HCT116 (cell line): ENCODE results near the gene MRTFB. TPM values are rescaled to one million over a fixed set of nuclear protein-coding genes. Genes with fewer than 3 reads are reported as not detected.

Experiments used
- CBX3 ChIP-seq: IDR thresholded peaks from 2 replicates; pipeline ENCODE4 v1.6.1; 2012; ENCODE audit warnings: low read depth
- FOSL1 ChIP-seq: IDR thresholded peaks from 2 replicates; pipeline ENCODE4 v1.6.1; 2012; ENCODE audit warnings: low read depth
- JUND ChIP-seq: IDR thresholded peaks from 2 replicates; pipeline ENCODE4 v1.6.1; 2012
- POLR2A ChIP-seq: IDR thresholded peaks from 2 replicates; pipeline ENCODE4 v1.7.0; 2011; ENCODE audit warnings: borderline replicate concordance; ENCODE audit not compliant: insufficient read depth, insufficient read length; ENCODE audit errors: extremely low read depth
- RAD21 ChIP-seq: IDR thresholded peaks from 2 replicates; pipeline ENCODE4 v1.6.1; 2012; ENCODE audit warnings: low read depth, mild to moderate bottlenecking
- SP1 ChIP-seq: IDR thresholded peaks from 2 replicates; pipeline ENCODE4 v1.6.1; 2012; ENCODE audit warnings: low read depth
- SRF ChIP-seq: IDR thresholded peaks from 2 replicates; pipeline ENCODE4 v1.6.1; 2012; ENCODE audit warnings: low read depth
- TCF7L2 ChIP-seq: IDR thresholded peaks from 2 replicates; pipeline ENCODE4 v1.7.0; 2011; ENCODE audit warnings: borderline replicate concordance, inconsistent platforms; ENCODE audit not compliant: insufficient read depth, insufficient read length; ENCODE audit errors: extremely low read depth
- YY1 ChIP-seq: IDR thresholded peaks from 2 replicates; pipeline ENCODE4 v1.6.1; 2011; ENCODE audit warnings: low read length, low read depth, moderate library complexity, mild to moderate bottlenecking; ENCODE audit not compliant: insufficient replicate concordance; ENCODE audit errors: extremely low read depth
- ZNF274 ChIP-seq: fragments of 200-500 bp; sonication (Bioruptor generic); IDR thresholded peaks from 2 replicates; pipeline ENCODE4 v1.6.1; 2014; ENCODE audit warnings: mild to moderate bottlenecking, low read depth, low read length, inconsistent platforms
- total RNA-seq: library from RNA; stranded (reverse); gene quantifications from one replicate; pipeline ENCODE4 v1.2.1, GENCODE V29; 2021; ENCODE audit not compliant: unreplicated experiment
- TF ChIP-seq, protein P1 (sequence below): IDR thresholded peaks from 2 replicates; pipeline ENCODE4 v1.6.1; 2012
- TF ChIP-seq, protein P2 (sequence below), 3 experiments: fragments of 200-600 bp in 1 of 3; sonication (generic) in 1 of 3; IDR thresholded peaks in 2 of 3; conservative IDR thresholded peaks in 1 of 3; 2 replicates each; pipeline ENCODE4 v1.5.1; 2012 to 2017; ENCODE audit warnings: low read depth in 2 of 3, low read length in 2 of 3, antibody characterized with exemption in 1 of 3, borderline replicate concordance in 1 of 3, control low read depth in 1 of 3, mild to moderate bottlenecking in 1 of 3, mixed read lengths in 1 of 3, mixed run types in 1 of 3, moderate library complexity in 1 of 3; ENCODE audit not compliant: insufficient read depth in 1 of 3

MRTFB gene
- total RNA-seq, 1 experiment from 2014 or later = 39.0 TPM

- TF ChIP-seq, protein P1, sequence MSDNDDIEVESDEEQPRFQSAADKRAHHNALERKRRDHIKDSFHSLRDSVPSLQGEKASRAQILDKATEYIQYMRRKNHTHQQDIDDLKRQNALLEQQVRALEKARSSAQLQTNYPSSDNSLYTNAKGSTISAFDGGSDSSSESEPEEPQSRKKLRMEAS = no peak
- TF ChIP-seq SRF (no peak), JUND (no peak), YY1 (no peak), POLR2A (no peak), FOSL1 (no peak), CBX3 (no peak), TCF7L2 (no peak), SP1 (no peak), RAD21 (no peak), ZNF274 (no peak)
- TF ChIP-seq, protein P2, sequence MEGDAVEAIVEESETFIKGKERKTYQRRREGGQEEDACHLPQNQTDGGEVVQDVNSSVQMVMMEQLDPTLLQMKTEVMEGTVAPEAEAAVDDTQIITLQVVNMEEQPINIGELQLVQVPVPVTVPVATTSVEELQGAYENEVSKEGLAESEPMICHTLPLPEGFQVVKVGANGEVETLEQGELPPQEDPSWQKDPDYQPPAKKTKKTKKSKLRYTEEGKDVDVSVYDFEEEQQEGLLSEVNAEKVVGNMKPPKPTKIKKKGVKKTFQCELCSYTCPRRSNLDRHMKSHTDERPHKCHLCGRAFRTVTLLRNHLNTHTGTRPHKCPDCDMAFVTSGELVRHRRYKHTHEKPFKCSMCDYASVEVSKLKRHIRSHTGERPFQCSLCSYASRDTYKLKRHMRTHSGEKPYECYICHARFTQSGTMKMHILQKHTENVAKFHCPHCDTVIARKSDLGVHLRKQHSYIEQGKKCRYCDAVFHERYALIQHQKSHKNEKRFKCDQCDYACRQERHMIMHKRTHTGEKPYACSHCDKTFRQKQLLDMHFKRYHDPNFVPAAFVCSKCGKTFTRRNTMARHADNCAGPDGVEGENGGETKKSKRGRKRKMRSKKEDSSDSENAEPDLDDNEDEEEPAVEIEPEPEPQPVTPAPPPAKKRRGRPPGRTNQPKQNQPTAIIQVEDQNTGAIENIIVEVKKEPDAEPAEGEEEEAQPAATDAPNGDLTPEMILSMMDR (IDR thresholded peaks at IDR 0.05 in 2 of 3, conservative IDR thresholded peaks at IDR 0.05 in 1 of 3; ENCODE audit: borderline replicate concordance in 1 of 3, insufficient read depth in 1 of 3, low read depth in 2 of 3, low read length in 2 of 3) = no peak
Measured at GRCh38 chr16:14109782-14110727, 38.9 kb downstream of the MRTFB start (continued).
